K562 (cell line): ENCODE results near the gene OSGEP. TPM values are rescaled to one million over a fixed set of nuclear protein-coding genes. Genes with fewer than 3 reads are reported as not detected.

Source experiments
- ATF1 ChIP-seq, 2 experiments: fragments of 450-650 bp in 1 of 2; IDR thresholded peaks; 2 replicates each; pipeline ENCODE4 v1.6.1; 2016; ENCODE audit warnings: missing compliant biosample characterization in 1 of 2, missing genetic modification characterization in 1 of 2
- ERF ChIP-seq: fragments of 450-650 bp; formaldehyde crosslinking; IDR thresholded peaks from 2 replicates; pipeline ENCODE4 v1.4.0; 2020; ENCODE audit warnings: mild to moderate bottlenecking, mixed read lengths
- FOXA3 ChIP-seq, 2 experiments: fragments of 450-650 bp in 1 of 2; sonication (generic) in 1 of 2; formaldehyde crosslinking; IDR thresholded peaks in 1 of 2; conservative IDR thresholded peaks in 1 of 2; 2 replicates each; pipeline versions ENCODE4 v1.4.0 to v1.8.0; 2020 to 2022; ENCODE audit warnings: mild to moderate bottlenecking in 2 of 2, missing genetic modification reagents in 1 of 2
- JUND ChIP-seq, 2 experiments: IDR thresholded peaks; 2 replicates in 1 of 2; 3 replicates in 1 of 2; pipeline ENCODE4 v1.6.1; 2011; ENCODE audit warnings: borderline replicate concordance in 2 of 2, low read depth in 2 of 2, low read length in 2 of 2, improper control_type of control experiment in 1 of 2, missing biosample characterization in 1 of 2, missing genetic modification characterization in 1 of 2, missing genetic modification reagents in 1 of 2
- MYC ChIP-seq, 2 experiments: fragments of 250-450 bp in 1 of 2; sonication (Bioruptor Pico) in 1 of 2; IDR thresholded peaks; 2 replicates each; pipeline versions ENCODE4 v1.5.1 to v1.6.1; 2012 to 2021; ENCODE audit warnings: low read depth in 2 of 2, borderline replicate concordance in 1 of 2, improper control_type of control experiment in 1 of 2, low read length in 1 of 2, mild to moderate bottlenecking in 1 of 2, moderate library complexity in 1 of 2
- POLR2G ChIP-seq: fragments of 200-400 bp; formaldehyde crosslinking; IDR thresholded peaks from 2 replicates; pipeline ENCODE4 v1.6.1; 2017; ENCODE audit warnings: low read depth, mild to moderate bottlenecking, antibody characterized with exemption, low read length, moderate library complexity
- RBM22 ChIP-seq: fragments of 200-400 bp; formaldehyde crosslinking; IDR thresholded peaks from 2 replicates; pipeline ENCODE4 v1.6.1; 2018; ENCODE audit warnings: low read length, low read depth; ENCODE audit not compliant: poor library complexity, severe bottlenecking
- SIN3A ChIP-seq, 2 experiments: fragments of 150-350 bp in 1 of 2; IDR thresholded peaks; 2 replicates each; pipeline ENCODE4 v1.6.1; 2011 to 2016; ENCODE audit warnings: borderline replicate concordance in 2 of 2, low read depth in 2 of 2, low read length in 2 of 2, mild to moderate bottlenecking in 2 of 2, moderate library complexity in 2 of 2; ENCODE audit not compliant: control insufficient read depth in 1 of 2
- TAF7 ChIP-seq: fragments of 450-650 bp; IDR thresholded peaks from 2 replicates; pipeline ENCODE4 v1.6.1; 2016; ENCODE audit warnings: missing genetic modification characterization, missing compliant biosample characterization
- TRIM24 ChIP-seq, 2 experiments: fragments of 450-650 bp; IDR thresholded peaks; 2 replicates each; pipeline ENCODE4 v1.6.1; 2016
- ZNF431 ChIP-seq: sonication (generic); formaldehyde crosslinking; IDR thresholded peaks from 2 replicates; pipeline ENCODE4 v1.8.0; 2022; ENCODE audit warnings: mild to moderate bottlenecking, missing genetic modification reagents
- ZSCAN29 ChIP-seq: fragments of 450-650 bp; IDR thresholded peaks from 2 replicates; pipeline ENCODE4 v1.6.1; 2017
- polyA plus RNA-seq, 8 experiments: library from polyadenylated mRNA; depleted of rRNA in 4 of 8; stranded (reverse) in 5 of 8; unstranded in 3 of 8; fragments of >200 nt; fragmentation: Nextera tagmentation in 2 of 8; fragmentation: Illumina TruSeq in 1 of 8; extraction: Ambion mirVana in 2 of 8; extraction: Trizol in 1 of 8; gene quantifications; 2 replicates each; pipeline versions ENCODE4 v1.2.1 to v1.2.3, GENCODE V29; 2011 to 2014; ENCODE audit warnings: inconsistent platforms in 1 of 8, missing spikeins in 1 of 8
- total RNA-seq, 7 experiments: library from RNA; depleted of rRNA in 6 of 7; stranded (reverse); fragments of >200 nt in 6 of 7; fragmentation: Illumina TruSeq in 2 of 7; extraction: Trizol in 2 of 7; gene quantifications; 2 replicates each; pipeline versions ENCODE4 v1.2.1 to v1.2.3, GENCODE V29; 2011 to 2021; ENCODE audit warnings: low replicate concordance in 1 of 7
- TF ChIP-seq, protein P1 (sequence below): sonication (generic); formaldehyde crosslinking; IDR thresholded peaks from 2 replicates; pipeline ENCODE4 v1.8.0; 2022; ENCODE audit warnings: mild to moderate bottlenecking, missing genetic modification reagents
- TF ChIP-seq, protein P2 (sequence below): fragments of 250-450 bp; sonication (Bioruptor Pico); IDR thresholded peaks from 2 replicates; pipeline ENCODE4 v1.4.0; 2020; ENCODE audit warnings: mild to moderate bottlenecking, moderate library complexity, borderline replicate concordance
- TF ChIP-seq, protein P3 (sequence below), 2 experiments: fragments of 450-650 bp; IDR thresholded peaks; 2 replicates each; pipeline ENCODE4 v1.6.1; 2016
- TF ChIP-seq, protein P4 (sequence below): fragments of 450-650 bp; IDR thresholded peaks from 2 replicates; pipeline ENCODE4 v1.6.1; 2016; ENCODE audit warnings: mild to moderate bottlenecking

The OSGEP gene
- total and polyA plus RNA-seq, 9 of the 15 experiments (the other 6 are each of a cell fraction or from before 2014, with no cell fraction given): 32.1 to 59.2 (median 44.1) TPM

DNA sequence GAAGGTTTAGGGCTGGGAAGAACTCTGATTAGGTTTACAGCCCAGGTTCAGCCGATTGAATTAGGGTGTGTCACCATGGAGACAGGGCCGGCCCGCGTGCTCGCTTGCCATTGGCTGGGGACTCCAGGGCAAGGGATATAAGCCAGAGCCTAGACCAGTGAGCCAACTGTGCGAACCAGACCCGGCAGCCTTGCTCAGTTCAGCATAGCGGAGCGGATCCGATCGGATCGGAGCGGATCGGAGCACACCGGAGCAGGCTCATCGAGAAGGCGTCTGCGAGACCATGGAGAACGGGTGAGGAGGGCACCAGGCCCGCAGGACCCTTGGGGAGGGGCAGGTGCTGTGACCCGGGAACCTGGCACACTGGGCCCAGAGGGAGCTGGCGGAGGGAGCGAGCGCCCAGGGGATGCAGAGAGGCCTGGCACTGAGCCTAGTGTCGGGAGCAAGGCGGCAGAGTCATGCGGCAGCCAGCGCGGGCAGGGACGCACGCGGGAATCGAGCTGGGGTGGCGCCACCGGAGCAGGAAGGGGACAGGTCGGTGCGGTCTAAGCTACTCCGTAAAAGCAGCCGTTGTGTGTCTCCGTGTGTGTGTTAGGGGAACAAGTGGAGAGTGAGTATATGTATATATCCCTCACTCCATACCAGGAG, 14.8 kb upstream of the OSGEP start, which contains the start of gene PNP (continued):
- TF ChIP-seq, protein P1, sequence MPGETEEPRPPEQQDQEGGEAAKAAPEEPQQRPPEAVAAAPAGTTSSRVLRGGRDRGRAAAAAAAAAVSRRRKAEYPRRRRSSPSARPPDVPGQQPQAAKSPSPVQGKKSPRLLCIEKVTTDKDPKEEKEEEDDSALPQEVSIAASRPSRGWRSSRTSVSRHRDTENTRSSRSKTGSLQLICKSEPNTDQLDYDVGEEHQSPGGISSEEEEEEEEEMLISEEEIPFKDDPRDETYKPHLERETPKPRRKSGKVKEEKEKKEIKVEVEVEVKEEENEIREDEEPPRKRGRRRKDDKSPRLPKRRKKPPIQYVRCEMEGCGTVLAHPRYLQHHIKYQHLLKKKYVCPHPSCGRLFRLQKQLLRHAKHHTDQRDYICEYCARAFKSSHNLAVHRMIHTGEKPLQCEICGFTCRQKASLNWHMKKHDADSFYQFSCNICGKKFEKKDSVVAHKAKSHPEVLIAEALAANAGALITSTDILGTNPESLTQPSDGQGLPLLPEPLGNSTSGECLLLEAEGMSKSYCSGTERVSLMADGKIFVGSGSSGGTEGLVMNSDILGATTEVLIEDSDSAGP: no peak
- TF ChIP-seq FOXA3 (CRISPR knock-in tag; conservative IDR thresholded peaks at IDR 0.05 in 1 of 2, IDR thresholded peaks at IDR 0.05 in 1 of 2): 0 out of 4 replicates have a peak, but pooled peaks of 1 of the 2 experiments have one; percentile 7
- TF ChIP-seq SIN3A (IDR thresholded peaks at IDR 0.05; ENCODE audit: borderline replicate concordance in 2 of 2, control insufficient read depth in 1 of 2, low read depth in 2 of 2, low read length in 2 of 2): peak; percentile 56 to 67; a peak in 2 of 4 replicates
- TF ChIP-seq, protein P2, sequence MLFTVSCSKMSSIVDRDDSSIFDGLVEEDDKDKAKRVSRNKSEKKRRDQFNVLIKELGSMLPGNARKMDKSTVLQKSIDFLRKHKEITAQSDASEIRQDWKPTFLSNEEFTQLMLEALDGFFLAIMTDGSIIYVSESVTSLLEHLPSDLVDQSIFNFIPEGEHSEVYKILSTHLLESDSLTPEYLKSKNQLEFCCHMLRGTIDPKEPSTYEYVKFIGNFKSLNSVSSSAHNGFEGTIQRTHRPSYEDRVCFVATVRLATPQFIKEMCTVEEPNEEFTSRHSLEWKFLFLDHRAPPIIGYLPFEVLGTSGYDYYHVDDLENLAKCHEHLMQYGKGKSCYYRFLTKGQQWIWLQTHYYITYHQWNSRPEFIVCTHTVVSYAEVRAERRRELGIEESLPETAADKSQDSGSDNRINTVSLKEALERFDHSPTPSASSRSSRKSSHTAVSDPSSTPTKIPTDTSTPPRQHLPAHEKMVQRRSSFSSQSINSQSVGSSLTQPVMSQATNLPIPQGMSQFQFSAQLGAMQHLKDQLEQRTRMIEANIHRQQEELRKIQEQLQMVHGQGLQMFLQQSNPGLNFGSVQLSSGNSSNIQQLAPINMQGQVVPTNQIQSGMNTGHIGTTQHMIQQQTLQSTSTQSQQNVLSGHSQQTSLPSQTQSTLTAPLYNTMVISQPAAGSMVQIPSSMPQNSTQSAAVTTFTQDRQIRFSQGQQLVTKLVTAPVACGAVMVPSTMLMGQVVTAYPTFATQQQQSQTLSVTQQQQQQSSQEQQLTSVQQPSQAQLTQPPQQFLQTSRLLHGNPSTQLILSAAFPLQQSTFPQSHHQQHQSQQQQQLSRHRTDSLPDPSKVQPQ: no peak
- TF ChIP-seq, protein P3, sequence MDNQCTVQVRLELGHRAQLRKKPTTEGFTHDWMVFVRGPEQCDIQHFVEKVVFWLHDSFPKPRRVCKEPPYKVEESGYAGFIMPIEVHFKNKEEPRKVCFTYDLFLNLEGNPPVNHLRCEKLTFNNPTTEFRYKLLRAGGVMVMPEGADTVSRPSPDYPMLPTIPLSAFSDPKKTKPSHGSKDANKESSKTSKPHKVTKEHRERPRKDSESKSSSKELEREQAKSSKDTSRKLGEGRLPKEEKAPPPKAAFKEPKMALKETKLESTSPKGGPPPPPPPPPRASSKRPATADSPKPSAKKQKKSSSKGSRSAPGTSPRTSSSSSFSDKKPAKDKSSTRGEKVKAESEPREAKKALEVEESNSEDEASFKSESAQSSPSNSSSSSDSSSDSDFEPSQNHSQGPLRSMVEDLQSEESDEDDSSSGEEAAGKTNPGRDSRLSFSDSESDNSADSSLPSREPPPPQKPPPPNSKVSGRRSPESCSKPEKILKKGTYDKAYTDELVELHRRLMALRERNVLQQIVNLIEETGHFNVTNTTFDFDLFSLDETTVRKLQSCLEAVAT (IDR thresholded peaks at IDR 0.05): peak; percentile 36 to 54; a peak in 1 of 4 replicates
- no peak for TF ChIP-seq ERF (CRISPR knock-in tag)
- peak; percentile 87 for TF ChIP-seq RBM22
- 0 out of 2 replicates have a peak, but pooled peaks have one; percentile 56 for TF ChIP-seq ZSCAN29
- TF ChIP-seq JUND (IDR thresholded peaks at IDR 0.05; ENCODE audit: borderline replicate concordance, low read depth, low read length): no peak
- TF ChIP-seq JUND (tag; IDR thresholded peaks at IDR 0.05; ENCODE audit: borderline replicate concordance, low read depth, low read length): no peak
- TF ChIP-seq, protein P4, sequence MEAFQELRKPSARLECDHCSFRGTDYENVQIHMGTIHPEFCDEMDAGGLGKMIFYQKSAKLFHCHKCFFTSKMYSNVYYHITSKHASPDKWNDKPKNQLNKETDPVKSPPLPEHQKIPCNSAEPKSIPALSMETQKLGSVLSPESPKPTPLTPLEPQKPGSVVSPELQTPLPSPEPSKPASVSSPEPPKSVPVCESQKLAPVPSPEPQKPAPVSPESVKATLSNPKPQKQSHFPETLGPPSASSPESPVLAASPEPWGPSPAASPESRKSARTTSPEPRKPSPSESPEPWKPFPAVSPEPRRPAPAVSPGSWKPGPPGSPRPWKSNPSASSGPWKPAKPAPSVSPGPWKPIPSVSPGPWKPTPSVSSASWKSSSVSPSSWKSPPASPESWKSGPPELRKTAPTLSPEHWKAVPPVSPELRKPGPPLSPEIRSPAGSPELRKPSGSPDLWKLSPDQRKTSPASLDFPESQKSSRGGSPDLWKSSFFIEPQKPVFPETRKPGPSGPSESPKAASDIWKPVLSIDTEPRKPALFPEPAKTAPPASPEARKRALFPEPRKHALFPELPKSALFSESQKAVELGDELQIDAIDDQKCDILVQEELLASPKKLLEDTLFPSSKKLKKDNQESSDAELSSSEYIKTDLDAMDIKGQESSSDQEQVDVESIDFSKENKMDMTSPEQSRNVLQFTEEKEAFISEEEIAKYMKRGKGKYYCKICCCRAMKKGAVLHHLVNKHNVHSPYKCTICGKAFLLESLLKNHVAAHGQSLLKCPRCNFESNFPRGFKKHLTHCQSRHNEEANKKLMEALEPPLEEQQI: peak; percentile 35; the same call in 1 of the 2 replicates
- peak; percentile 29; the same call in 1 of the 2 replicates for TF ChIP-seq MYC (IDR thresholded peaks at IDR 0.05; ENCODE audit: low read depth, low read length)
- peak; percentile 48; the same call in 1 of the 2 replicates for TF ChIP-seq MYC (CRISPR knock-in tag; IDR thresholded peaks at IDR 0.05; ENCODE audit: borderline replicate concordance, low read depth)
- 0 out of 2 replicates have a peak, but pooled peaks have one; percentile 42 for TF ChIP-seq ZNF431 (CRISPR knock-in tag)
- peak; percentile 100 for TF ChIP-seq POLR2G
- no peak for TF ChIP-seq ATF1 (CRISPR knock-in tag; IDR thresholded peaks at IDR 0.05)
- peak; percentile 47 for TF ChIP-seq ATF1 (tag; IDR thresholded peaks at IDR 0.05)
- 0 out of 4 replicates have a peak, but pooled peaks of 1 of the 2 experiments have one; percentile 36 for TF ChIP-seq TRIM24 (IDR thresholded peaks at IDR 0.05)
- TF ChIP-seq TAF7 (tag): peak; percentile 56; the same call in 1 of the 2 replicates
